Keratinocyte (primary cell): ENCODE results near the gene NXNL1. TPM values are rescaled to one million over a fixed set of nuclear protein-coding genes. Genes with fewer than 3 reads are reported as not detected.

Experiments
- DNase-seq: peaks from one replicate; pipeline ENCODE4 v3.0.0-alpha.2; 2011; ENCODE audit warnings: low read depth, missing footprints, low spot score
- FAIRE-seq: peaks from 2 replicates; lab custom pipeline; 2011; peaks lifted over from hg19 to GRCh38; lab: Jason Lieb, UNC
- H2AFZ ChIP-seq: 2 replicates; pipeline ENCODE4 v1.6.0; 2012; ENCODE audit warnings: low read length, control low read depth, inconsistent platforms; ENCODE audit not compliant: control insufficient read depth
- H3K27ac ChIP-seq: 2 replicates; pipeline ENCODE4 v1.5.1; 2011; ENCODE audit warnings: low read length; ENCODE audit not compliant: control insufficient read depth, insufficient read depth
- H3K27me3 ChIP-seq: 3 replicates; pipeline ENCODE4 v1.6.0; 2011; ENCODE audit warnings: low read length; ENCODE audit not compliant: control insufficient read depth, insufficient read depth; ENCODE audit errors: extremely low read depth
- H3K36me3 ChIP-seq, 2 experiments: 2 replicates in 1 of 2; 3 replicates in 1 of 2; pipeline ENCODE4 v1.5.1; 2011; ENCODE audit warnings: low read length in 2 of 2, mild to moderate bottlenecking in 1 of 2; ENCODE audit not compliant: control insufficient read depth in 2 of 2, insufficient read depth in 2 of 2; ENCODE audit errors: extremely low read depth in 1 of 2
- H3K4me1 ChIP-seq: 3 replicates; pipeline ENCODE4 v1.5.1; 2011; ENCODE audit warnings: low read length; ENCODE audit not compliant: control insufficient read depth, insufficient read depth; ENCODE audit errors: extremely low read depth
- H3K4me2 ChIP-seq: 3 replicates; pipeline ENCODE4 v1.6.0; 2011; ENCODE audit warnings: low read depth, low read length; ENCODE audit not compliant: control insufficient read depth, insufficient read depth; ENCODE audit errors: extremely low read depth
- H3K4me3 ChIP-seq, 3 experiments: fragments of 200-600 bp in 1 of 3; sonication (generic) in 1 of 3; 2 replicates in 2 of 3; 3 replicates in 1 of 3; pipeline ENCODE4 v1.5.1; 2011 to 2016; ENCODE audit warnings: low read length in 3 of 3, mild to moderate bottlenecking in 3 of 3, control low read depth in 2 of 3, inconsistent platforms in 1 of 3, low read depth in 1 of 3, mixed read lengths in 1 of 3, mixed run types in 1 of 3, moderate library complexity in 1 of 3; ENCODE audit not compliant: control insufficient read depth in 2 of 3, insufficient read depth in 2 of 3; ENCODE audit errors: extremely low read depth in 1 of 3
- H3K79me2 ChIP-seq: 2 replicates; pipeline ENCODE4 v1.6.0; 2012; ENCODE audit warnings: low read length; ENCODE audit not compliant: control insufficient read depth, insufficient read depth
- H3K9ac ChIP-seq: 3 replicates; pipeline ENCODE4 v1.6.0; 2011; ENCODE audit warnings: low read length; ENCODE audit not compliant: control insufficient read depth, insufficient read depth; ENCODE audit errors: extremely low read depth
- H3K9me1 ChIP-seq: 3 replicates; pipeline ENCODE4 v1.6.0; 2011; ENCODE audit warnings: low read length; ENCODE audit not compliant: control insufficient read depth, insufficient read depth; ENCODE audit errors: extremely low read depth
- H3K9me3 ChIP-seq: 2 replicates; pipeline ENCODE4 v1.5.1; 2012; ENCODE audit warnings: low read depth, low read length; ENCODE audit not compliant: control insufficient read depth
- H4K20me1 ChIP-seq: 3 replicates; pipeline ENCODE4 v1.6.0; 2011; ENCODE audit warnings: low read length; ENCODE audit not compliant: control insufficient read depth, insufficient read depth; ENCODE audit errors: extremely low read depth
- EZH2 ChIP-seq: IDR thresholded peaks from one replicate; pipeline ENCODE4 v1.6.1; 2012; ENCODE audit warnings: inconsistent platforms, mild to moderate bottlenecking, low read length, moderate library complexity
- dilution Hi-C: fragments of 300-500 bp; cut with MboI; formaldehyde crosslinking; loops from one replicate; pipeline ENCODE4 v1.7.0; 2020; ENCODE audit warnings: low sequenced_read_pairs; ENCODE audit not compliant: extremely low pct_ligation_motif_present
- polyA plus RNA-seq, 5 experiments: library from polyadenylated mRNA; depleted of rRNA in 3 of 5; stranded (reverse) in 3 of 5; stranded (forward) in 1 of 5; unstranded in 1 of 5; fragments of >200 nt; gene quantifications; 1 replicate in 1 of 5; 2 replicates in 3 of 5; 3 replicates in 1 of 5; pipeline versions ENCODE4 v1.2.1 to v1.2.3, GENCODE V29; 2011 to 2012; ENCODE audit warnings: missing spikeins in 2 of 5, low read depth in 1 of 5, low replicate concordance in 1 of 5
- TF ChIP-seq, protein P1 (sequence below), 3 experiments: IDR thresholded peaks in 1 of 3; conservative IDR thresholded peaks in 1 of 3; optimal IDR thresholded peaks in 1 of 3; 2 replicates in 2 of 3; 3 replicates in 1 of 3; pipeline versions ENCODE3 to v1.5.1; 2011; ENCODE audit warnings: low read length in 3 of 3, mild to moderate bottlenecking in 3 of 3, moderate library complexity in 2 of 3, control low read depth in 1 of 3, inconsistent platforms in 1 of 3; ENCODE audit not compliant: insufficient read depth in 2 of 3; ENCODE audit errors: extremely low read depth in 1 of 3

Gene NXNL1
- polyA plus RNA-seq, 1 donor (not counting 4 experiments of a cell fraction or from before 2014, with no cell fraction given): not detected

DNA sequence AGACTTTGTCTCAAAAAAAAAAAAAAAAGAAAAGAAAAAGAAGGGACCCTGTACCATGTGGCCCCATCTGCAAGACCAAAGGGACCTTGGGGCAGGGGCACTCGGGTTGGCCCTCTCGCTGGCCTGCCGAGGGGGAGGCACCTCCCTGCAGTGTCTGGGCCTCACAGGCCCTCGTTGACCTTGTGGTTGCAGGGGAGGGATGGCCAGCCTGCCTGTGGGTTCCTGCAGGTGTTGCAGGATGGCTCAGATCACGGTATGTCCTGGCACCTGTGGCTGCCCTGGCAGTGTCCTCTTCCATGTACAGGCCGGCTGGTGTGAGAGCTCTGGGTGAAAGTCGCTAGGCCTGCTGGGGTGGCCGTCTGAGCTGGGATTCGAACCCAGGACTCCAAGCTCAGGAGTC is 46.0 kb upstream of the NXNL1 start:
- no peaks in the 10 kb centered on the region for H3K27me3 ChIP-seq
- no peak overlapping the region for H3K4me3 ChIP-seq
- DNase-seq: no peak
- H3K27ac ChIP-seq: no peak overlapping the region
- dilution Hi-C loops: no loop called here
- peaks cover 30% of the 10 kb centered on the region for H3K79me2 ChIP-seq
- H3K9ac ChIP-seq: no peak overlapping the region
- H4K20me1 ChIP-seq: no peaks in the 10 kb centered on the region
- FAIRE-seq: no peak
- H3K4me1 ChIP-seq: peaks cover 6% of the 10 kb centered on the region
- no peaks in the 10 kb centered on the region for H3K9me1 ChIP-seq
- H3K36me3 ChIP-seq: peaks cover 0 to 10% of the 10 kb centered on the region in 2 experiments
- TF ChIP-seq EZH2: no peak
- TF ChIP-seq, protein P1, sequence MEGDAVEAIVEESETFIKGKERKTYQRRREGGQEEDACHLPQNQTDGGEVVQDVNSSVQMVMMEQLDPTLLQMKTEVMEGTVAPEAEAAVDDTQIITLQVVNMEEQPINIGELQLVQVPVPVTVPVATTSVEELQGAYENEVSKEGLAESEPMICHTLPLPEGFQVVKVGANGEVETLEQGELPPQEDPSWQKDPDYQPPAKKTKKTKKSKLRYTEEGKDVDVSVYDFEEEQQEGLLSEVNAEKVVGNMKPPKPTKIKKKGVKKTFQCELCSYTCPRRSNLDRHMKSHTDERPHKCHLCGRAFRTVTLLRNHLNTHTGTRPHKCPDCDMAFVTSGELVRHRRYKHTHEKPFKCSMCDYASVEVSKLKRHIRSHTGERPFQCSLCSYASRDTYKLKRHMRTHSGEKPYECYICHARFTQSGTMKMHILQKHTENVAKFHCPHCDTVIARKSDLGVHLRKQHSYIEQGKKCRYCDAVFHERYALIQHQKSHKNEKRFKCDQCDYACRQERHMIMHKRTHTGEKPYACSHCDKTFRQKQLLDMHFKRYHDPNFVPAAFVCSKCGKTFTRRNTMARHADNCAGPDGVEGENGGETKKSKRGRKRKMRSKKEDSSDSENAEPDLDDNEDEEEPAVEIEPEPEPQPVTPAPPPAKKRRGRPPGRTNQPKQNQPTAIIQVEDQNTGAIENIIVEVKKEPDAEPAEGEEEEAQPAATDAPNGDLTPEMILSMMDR (optimal IDR thresholded peaks at IDR 0.05 in 1 of 3, IDR thresholded peaks at IDR 0.05 in 1 of 3, conservative IDR thresholded peaks at IDR 0.05 in 1 of 3; ENCODE audit: extremely low read depth in 1 of 3, insufficient read depth in 2 of 3, low read length in 3 of 3): no peak
- no peaks in the 10 kb centered on the region for H3K9me3 ChIP-seq
- no peak overlapping the region for H3K4me2 ChIP-seq
- no peak overlapping the region for H2AFZ ChIP-seq

DNA sequence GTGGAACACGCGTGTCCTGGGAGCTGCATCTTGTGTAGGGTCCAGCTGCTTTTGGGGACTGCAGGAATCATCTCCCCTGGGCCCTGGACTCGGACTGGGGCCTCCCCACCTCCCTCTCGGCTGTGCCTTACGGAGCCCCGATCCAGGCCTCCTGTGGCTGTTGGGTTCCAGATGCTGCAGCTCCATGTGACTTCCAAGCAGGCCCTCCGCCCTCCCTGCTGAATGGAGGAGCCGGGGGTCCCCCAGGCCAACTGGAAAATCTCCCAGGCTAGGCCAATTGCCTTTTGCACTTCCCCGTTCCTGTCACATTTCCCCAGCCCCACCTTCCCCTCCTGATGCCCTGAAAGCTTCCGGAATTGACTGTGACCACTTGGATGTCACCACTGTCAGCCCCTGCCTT is 44.5 kb upstream of the NXNL1 start:
- H3K4me1 ChIP-seq: peaks cover under 1% of the 10 kb centered on the region
- dilution Hi-C loops: no loop called here
- H3K4me2 ChIP-seq: no peak overlapping the region
- no peaks in the 10 kb centered on the region for H3K9me3 ChIP-seq
- H2AFZ ChIP-seq: no peak overlapping the region
- TF ChIP-seq, protein P1 (optimal IDR thresholded peaks at IDR 0.05 in 1 of 3, IDR thresholded peaks at IDR 0.05 in 1 of 3, conservative IDR thresholded peaks at IDR 0.05 in 1 of 3; ENCODE audit: extremely low read depth in 1 of 3, insufficient read depth in 2 of 3, low read length in 3 of 3): no peak
- no peak for TF ChIP-seq EZH2
- H3K79me2 ChIP-seq: peaks cover 25% of the 10 kb centered on the region
- H3K36me3 ChIP-seq: peaks cover 0 to 14% of the 10 kb centered on the region in 2 experiments
- FAIRE-seq (no peak), DNase-seq (no peak)
- no peaks in the 10 kb centered on the region for H4K20me1 ChIP-seq
- no peak overlapping the region for H3K4me3 ChIP-seq
- no peaks in the 10 kb centered on the region for H3K9me1 ChIP-seq
- no peaks in the 10 kb centered on the region for H3K27me3 ChIP-seq
- no peak overlapping the region for H3K27ac ChIP-seq
- H3K9ac ChIP-seq: no peak overlapping the region
